Measurements from ENCODE around the gene PRKN.

Gene PRKN

GRCh38 chr6:161959072-161959471 lies 768.5 kb downstream of the PRKN start:
- no peak for DNase-seq (ENCODE audit: low read depth in 2 of 2)

GRCh38 chr6:161956082-161956481 lies 771.5 kb downstream of the PRKN start:
- no peak for DNase-seq (ENCODE audit: low read depth in 2 of 2)

GRCh38 chr6:161954699-161955276 lies 772.8 kb downstream of the PRKN start:
- DNase-seq (ENCODE audit: low read depth in 2 of 2) = no peak

GRCh38 chr6:161954077-161954476 lies 773.5 kb downstream of the PRKN start:
- no peak for DNase-seq (ENCODE audit: low read depth in 2 of 2)

- no peak for DNase-seq (ENCODE audit: low read depth in 2 of 2)
Measured at GRCh38 chr6:161951126-161951525, 776.4 kb downstream of the PRKN start.

- DNase-seq (ENCODE audit: low read depth in 2 of 2) = no peak
Measured at GRCh38 chr6:161949531-161949930, 778.0 kb downstream of the PRKN start.

- no peak for DNase-seq (ENCODE audit: low read depth in 2 of 2)
Measured at GRCh38 chr6:161948462-161948861, 779.1 kb downstream of the PRKN start.

GRCh38 chr6:161947371-161947770 lies 780.2 kb downstream of the PRKN start:
- DNase-seq (ENCODE audit: low read depth in 2 of 2) = no peak

GRCh38 chr6:161946461-161946860 lies 781.1 kb downstream of the PRKN start:
- DNase-seq (ENCODE audit: low read depth in 2 of 2) = no peak

GRCh38 chr6:161943561-161943960 lies 784.0 kb downstream of the PRKN start:
- no peak for DNase-seq (ENCODE audit: low read depth in 2 of 2)

GRCh38 chr6:161941565-161941964 lies 786.0 kb downstream of the PRKN start:
- no peak for DNase-seq (ENCODE audit: low read depth in 2 of 2)

- no peak for DNase-seq (ENCODE audit: low read depth in 2 of 2)
Measured at GRCh38 chr6:161940519-161940918, 787.0 kb downstream of the PRKN start.

GRCh38 chr6:161926324-161926723 lies 801.2 kb downstream of the PRKN start:
- DNase-seq (ENCODE audit: low read depth in 2 of 2) = no peak

- no peak for DNase-seq (ENCODE audit: low read depth in 2 of 2)
Measured at GRCh38 chr6:161924516-161925116, 803.0 kb downstream of the PRKN start.

- DNase-seq (ENCODE audit: low read depth in 2 of 2) = no peak
Measured at GRCh38 chr6:161922631-161923119, 804.9 kb downstream of the PRKN start.

GRCh38 chr6:161921602-161922395 lies 805.8 kb downstream of the PRKN start:
- no peak for DNase-seq (ENCODE audit: low read depth in 2 of 2)

- DNase-seq (ENCODE audit: low read depth in 2 of 2) = no peak
Measured at GRCh38 chr6:161919691-161920090, 807.9 kb downstream of the PRKN start.

- DNase-seq (ENCODE audit: low read depth in 2 of 2) = no peak
Measured at GRCh38 chr6:161918628-161919205, 808.8 kb downstream of the PRKN start.

- DNase-seq (ENCODE audit: low read depth in 2 of 2) = no peak
Measured at GRCh38 chr6:161918109-161918531, 809.4 kb downstream of the PRKN start.

GRCh38 chr6:161917645-161918044 lies 809.9 kb downstream of the PRKN start:
- no peak for DNase-seq (ENCODE audit: low read depth in 2 of 2)

- DNase-seq (ENCODE audit: low read depth in 2 of 2) = no peak
Measured at GRCh38 chr6:161915456-161915964, 812.1 kb downstream of the PRKN start.

GRCh38 chr6:161908872-161909271 lies 818.7 kb downstream of the PRKN start:
- no peak for DNase-seq (ENCODE audit: low read depth in 2 of 2)
